ENCODE measurements around the gene TEX9.

Gene TEX9

GRCh38 chr15:56473017-56473416 is 107.8 kb downstream of the TEX9 start:
- TF ChIP-seq, protein P1, sequence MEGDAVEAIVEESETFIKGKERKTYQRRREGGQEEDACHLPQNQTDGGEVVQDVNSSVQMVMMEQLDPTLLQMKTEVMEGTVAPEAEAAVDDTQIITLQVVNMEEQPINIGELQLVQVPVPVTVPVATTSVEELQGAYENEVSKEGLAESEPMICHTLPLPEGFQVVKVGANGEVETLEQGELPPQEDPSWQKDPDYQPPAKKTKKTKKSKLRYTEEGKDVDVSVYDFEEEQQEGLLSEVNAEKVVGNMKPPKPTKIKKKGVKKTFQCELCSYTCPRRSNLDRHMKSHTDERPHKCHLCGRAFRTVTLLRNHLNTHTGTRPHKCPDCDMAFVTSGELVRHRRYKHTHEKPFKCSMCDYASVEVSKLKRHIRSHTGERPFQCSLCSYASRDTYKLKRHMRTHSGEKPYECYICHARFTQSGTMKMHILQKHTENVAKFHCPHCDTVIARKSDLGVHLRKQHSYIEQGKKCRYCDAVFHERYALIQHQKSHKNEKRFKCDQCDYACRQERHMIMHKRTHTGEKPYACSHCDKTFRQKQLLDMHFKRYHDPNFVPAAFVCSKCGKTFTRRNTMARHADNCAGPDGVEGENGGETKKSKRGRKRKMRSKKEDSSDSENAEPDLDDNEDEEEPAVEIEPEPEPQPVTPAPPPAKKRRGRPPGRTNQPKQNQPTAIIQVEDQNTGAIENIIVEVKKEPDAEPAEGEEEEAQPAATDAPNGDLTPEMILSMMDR (conservative IDR thresholded peaks at IDR 0.05; ENCODE audit: control insufficient read depth, insufficient read depth, low read depth, low read length) = no peak
- no peak overlapping the region for H3K4me3 ChIP-seq (ENCODE audit: control insufficient read depth, low read depth, low read length)
- no peak for DNase-seq (ENCODE audit: low read depth)

DNA sequence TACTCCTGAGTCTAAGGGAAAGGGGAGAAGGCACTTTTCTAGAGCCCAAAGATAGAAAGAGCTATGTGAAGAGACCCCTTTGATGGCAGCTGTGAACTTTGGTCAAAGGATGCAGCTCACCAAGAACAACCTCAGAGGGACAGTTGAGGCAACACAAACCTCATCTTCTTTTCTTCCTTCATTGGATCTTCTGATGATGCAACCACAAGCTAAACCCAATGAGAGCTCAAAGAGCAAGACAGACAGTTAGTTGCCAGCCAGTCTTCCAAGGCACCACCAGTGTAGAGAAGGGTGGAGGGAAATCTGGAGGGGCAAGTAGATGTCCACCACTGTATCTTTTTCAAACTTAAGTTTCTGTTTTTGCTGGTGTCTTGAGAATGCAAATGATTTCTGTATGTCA is 110.1 kb downstream of the TEX9 start:
- no peak for DNase-seq (ENCODE audit: low read depth)
- no peak overlapping the region for H3K4me3 ChIP-seq (ENCODE audit: control insufficient read depth, low read depth, low read length)
- TF ChIP-seq, protein P1 (conservative IDR thresholded peaks at IDR 0.05; ENCODE audit: control insufficient read depth, insufficient read depth, low read depth, low read length) = no peak
